OCI-LY1 (cell line): ENCODE data around the gene NDUFAF5.

ENCODE experiments used
- EZH2 ChIP-seq: fragments of 200-600 bp; sonication (generic), shearing (Covaris generic); IDR thresholded peaks from 2 replicates; pipeline ENCODE4 v1.8.0; 2017; ENCODE audit warnings: borderline replicate concordance, mixed run types, mild to moderate bottlenecking, antibody characterized with exemption, low read length, moderate library complexity, mixed read lengths
- TF ChIP-seq, protein P1 (sequence below): fragments of 200-600 bp; sonication (generic), shearing (Covaris generic); IDR thresholded peaks from 2 replicates; pipeline ENCODE4 v1.5.1; 2017; ENCODE audit warnings: mild to moderate bottlenecking, antibody characterized with exemption, low read length, moderate library complexity, mixed read lengths

DNA sequence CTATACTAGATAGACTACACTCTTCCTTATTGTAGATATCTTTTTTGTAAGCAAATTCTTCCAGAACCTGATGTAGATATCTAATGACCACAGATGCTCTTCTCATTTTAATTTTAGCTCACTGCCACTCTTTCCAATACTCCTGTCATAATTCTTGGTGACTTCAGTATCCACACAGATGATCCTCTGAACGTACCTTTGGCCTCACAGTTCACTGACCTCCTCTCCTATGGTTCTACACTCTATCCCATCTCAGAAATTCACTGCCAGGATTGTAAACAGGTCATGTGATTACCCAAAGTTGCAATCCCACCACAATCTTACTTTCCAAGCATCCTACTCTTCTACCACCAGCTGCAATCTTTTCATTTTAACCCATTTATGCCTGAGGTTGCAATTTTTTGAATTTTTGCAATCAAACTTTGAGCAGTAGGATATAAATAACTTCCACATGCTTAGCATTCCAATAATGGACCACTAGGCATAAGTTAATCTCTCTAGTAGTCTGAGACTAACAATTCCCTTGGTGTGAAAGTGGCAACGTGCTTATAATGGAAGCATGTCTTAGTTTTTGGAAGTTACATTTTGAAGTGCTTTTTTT lies 31.3 kb upstream of the NDUFAF5 start:
- TF ChIP-seq, protein P1, sequence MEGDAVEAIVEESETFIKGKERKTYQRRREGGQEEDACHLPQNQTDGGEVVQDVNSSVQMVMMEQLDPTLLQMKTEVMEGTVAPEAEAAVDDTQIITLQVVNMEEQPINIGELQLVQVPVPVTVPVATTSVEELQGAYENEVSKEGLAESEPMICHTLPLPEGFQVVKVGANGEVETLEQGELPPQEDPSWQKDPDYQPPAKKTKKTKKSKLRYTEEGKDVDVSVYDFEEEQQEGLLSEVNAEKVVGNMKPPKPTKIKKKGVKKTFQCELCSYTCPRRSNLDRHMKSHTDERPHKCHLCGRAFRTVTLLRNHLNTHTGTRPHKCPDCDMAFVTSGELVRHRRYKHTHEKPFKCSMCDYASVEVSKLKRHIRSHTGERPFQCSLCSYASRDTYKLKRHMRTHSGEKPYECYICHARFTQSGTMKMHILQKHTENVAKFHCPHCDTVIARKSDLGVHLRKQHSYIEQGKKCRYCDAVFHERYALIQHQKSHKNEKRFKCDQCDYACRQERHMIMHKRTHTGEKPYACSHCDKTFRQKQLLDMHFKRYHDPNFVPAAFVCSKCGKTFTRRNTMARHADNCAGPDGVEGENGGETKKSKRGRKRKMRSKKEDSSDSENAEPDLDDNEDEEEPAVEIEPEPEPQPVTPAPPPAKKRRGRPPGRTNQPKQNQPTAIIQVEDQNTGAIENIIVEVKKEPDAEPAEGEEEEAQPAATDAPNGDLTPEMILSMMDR: no peak
- no peak for TF ChIP-seq EZH2
